BJ (cell line): ENCODE measurements around the gene CFAP20. TPM values are rescaled to one million over a fixed set of nuclear protein-coding genes. Genes with fewer than 3 reads are reported as not detected.

Source experiments
- CTCF ChIA-PET: fragments of 350-600 bp; formaldehyde crosslinking; extraction: SDS; loops from one replicate; lab custom pipeline; 2021; ENCODE audit warnings: antibody characterized with exemption, inconsistent platforms; lab: Yijun Ruan, JAX
- POLR2A ChIA-PET: fragments of 300-600 bp; sonication (Branson Sonifier 250); formaldehyde crosslinking; extraction: SDS; loops from one replicate; lab custom pipeline; 2021; ENCODE audit warnings: antibody characterized with exemption; lab: Charles Lee
- DNase-seq: peaks from one replicate; pipeline ENCODE4 v3.0.0-alpha.2; 2011; ENCODE audit warnings: low read depth
- H3K27me3 ChIP-seq: 2 replicates; pipeline ENCODE4 v1.6.0; 2011; ENCODE audit warnings: low read length; ENCODE audit not compliant: control insufficient read depth, insufficient read depth
- H3K36me3 ChIP-seq: 2 replicates; pipeline ENCODE4 v1.5.1; 2011; ENCODE audit warnings: low read length; ENCODE audit not compliant: control insufficient read depth, insufficient read depth
- H3K4me3 ChIP-seq: 2 replicates; pipeline ENCODE4 v1.5.1; 2011; ENCODE audit warnings: low read depth, mild to moderate bottlenecking, control low read depth, low read length
- CTCF ChIP-seq: IDR thresholded peaks from 2 replicates; pipeline ENCODE4 v1.5.1; 2011; ENCODE audit warnings: low read depth, mild to moderate bottlenecking, control low read depth, inconsistent platforms, low read length, moderate library complexity; ENCODE audit not compliant: insufficient read depth
- polyA plus RNA-seq: library from polyadenylated mRNA; depleted of rRNA; stranded (reverse); fragments of >200 nt; gene quantifications from 2 replicates; pipeline ENCODE4 v1.2.3, GENCODE V29; 2011

CFAP20 gene
- polyA plus RNA-seq, 1 experiment, result 36.6 TPM

GRCh38 chr16:58152246-58152868, 23.2 kb upstream of the CFAP20 start:
- Histone ChIP-seq H3K36me3 (no peaks in the 10 kb centered on the region), H3K27me3 (no peaks in the 10 kb centered on the region), H3K4me3 (no peak overlapping the region)
- no peak for DNase-seq
- CTCF ChIA-PET, result no interaction called here
- TF ChIP-seq CTCF, result no peak
- POLR2A ChIA-PET, result interaction anchor here (0.7 kb wide), 1 partner anchor 23 kb away, joined by 14 read pairs; the partner anchor contains the start of gene CFAP20

GRCh38 chr16:58148526-58148925, 19.3 kb upstream of the CFAP20 start:
- no peak for DNase-seq
- ChIA-PET CTCF (no interaction called here), POLR2A (no interaction called here)
- TF ChIP-seq CTCF, result no peak
- peaks cover 4% of the 10 kb centered on the region for H3K27me3 ChIP-seq
- H3K36me3 ChIP-seq, result no peaks in the 10 kb centered on the region
- no peak overlapping the region for H3K4me3 ChIP-seq

- H3K27me3 ChIP-seq, result peaks cover 4% of the 10 kb centered on the region
- DNase-seq, result no peak
- no peak overlapping the region for H3K4me3 ChIP-seq
- ChIA-PET POLR2A (no interaction called here), CTCF (interaction anchor here (0.6 kb wide), 1 partner anchor 467 kb away, joined by 3 read pairs; no protein-coding TSS in a partner anchor)
- TF ChIP-seq CTCF, result no peak
- no peaks in the 10 kb centered on the region for H3K36me3 ChIP-seq
These were observed 18.9 kb upstream of the CFAP20 start for GRCh38 chr16:58148099-58148498.

- Histone ChIP-seq H3K36me3 (no peaks in the 10 kb centered on the region), H3K4me3 (no peak overlapping the region), H3K27me3 (no peaks in the 10 kb centered on the region)
- ChIA-PET CTCF (no interaction called here), POLR2A (no interaction called here)
- DNase-seq, result no peak
- TF ChIP-seq CTCF, result no peak
These were observed 9.7 kb upstream of the CFAP20 start for GRCh38 chr16:58138852-58139251.

- POLR2A ChIA-PET, result no interaction called here
- Histone ChIP-seq H3K27me3 (no peaks in the 10 kb centered on the region), H3K36me3 (no peaks in the 10 kb centered on the region), H3K4me3 (no peak overlapping the region)
- no peak for DNase-seq
- no peak for TF ChIP-seq CTCF
- CTCF ChIA-PET, result interaction anchor here (0.7 to 0.8 kb wide), 2 partner anchors 11 to 238 kb away, joined by 3 read pairs; no protein-coding TSS in a partner anchor
These were observed 8.4 kb upstream of the CFAP20 start for GRCh38 chr16:58137581-58137980.
